HG03159 (cell line): ENCODE results near the gene KRTCAP2.
A peak's percentile ranks its signal among the peaks of the same experiment; 100 is the strongest.

Source experiments
- ATAC-seq: cut with Tn5 transposase; IDR thresholded peaks from one replicate; pipeline ENCODE4 v1.9.1; 2021; ENCODE audit warnings: mild to moderate bottlenecking, moderate library complexity; ENCODE audit not compliant: unreplicated experiment

Gene KRTCAP2

GRCh38 chr1:155135415-155136028 lies 37.6 kb downstream of the KRTCAP2 start, which contains the start of gene SLC50A1:
Gene SLC50A1 (plus strand): TSS chr1:155135852. CDS start chr1:155135912, 60 bp downstream.
- peak; percentile 74 for ATAC-seq

GRCh38 chr1:155134880-155135414 lies 38.2 kb downstream of the KRTCAP2 start:
- ATAC-seq, result no peak

- ATAC-seq, result no peak
Observed at GRCh38 chr1:155134322-155134721, 38.8 kb downstream of the KRTCAP2 start.

GRCh38 chr1:155133799-155134281 lies 39.3 kb downstream of the KRTCAP2 start:
- no peak for ATAC-seq

- no peak for ATAC-seq
Observed at GRCh38 chr1:155131856-155132255, 41.2 kb downstream of the KRTCAP2 start.

- ATAC-seq, result no peak
Observed at GRCh38 chr1:155131285-155131684, 41.8 kb downstream of the KRTCAP2 start.

- no peak for ATAC-seq
Observed at GRCh38 chr1:155130272-155131006, 42.7 kb downstream of the KRTCAP2 start.

- no peak for ATAC-seq
Observed at GRCh38 chr1:155128755-155129473, 44.2 kb downstream of the KRTCAP2 start.

GRCh38 chr1:155127967-155128754 lies 44.9 kb downstream of the KRTCAP2 start:
- ATAC-seq, result no peak

- no peak for ATAC-seq
Observed at GRCh38 chr1:155127105-155127966, 45.8 kb downstream of the KRTCAP2 start, which contains the start of gene EFNA1. Gene EFNA1 (plus strand): TSS chr1:155127876. CDS start chr1:155127978, 102 bp downstream.

- ATAC-seq, result no peak
Observed at GRCh38 chr1:155126556-155127104, 46.5 kb downstream of the KRTCAP2 start.

GRCh38 chr1:155125946-155126555 lies 47.1 kb downstream of the KRTCAP2 start:
- no peak for ATAC-seq

GRCh38 chr1:155125511-155125945 lies 47.6 kb downstream of the KRTCAP2 start:
- ATAC-seq, result no peak

GRCh38 chr1:155124503-155125463 lies 48.3 kb downstream of the KRTCAP2 start:
- ATAC-seq, result no peak

GRCh38 chr1:155123801-155124200 lies 49.3 kb downstream of the KRTCAP2 start:
- ATAC-seq, result no peak

- no peak for ATAC-seq
Observed at GRCh38 chr1:155122308-155122707, 50.8 kb downstream of the KRTCAP2 start.

GRCh38 chr1:155121249-155121648 lies 51.9 kb downstream of the KRTCAP2 start:
- ATAC-seq, result no peak

GRCh38 chr1:155120253-155120652 lies 52.9 kb downstream of the KRTCAP2 start:
- no peak for ATAC-seq
